SU-DHL-6 (cell line): ENCODE results near the gene HOXB7.

Experiments
- H2AFZ ChIP-seq: fragments of 200-600 bp; sonication (generic); 2 replicates; pipeline ENCODE4 v1.6.1; 2014; ENCODE audit warnings: low read depth, mild to moderate bottlenecking, moderate library complexity, mixed read lengths, antibody characterized with exemption, low read length; ENCODE audit not compliant: severe bottlenecking
- H3F3A ChIP-seq: fragments of 200-600 bp; shearing (Covaris generic); 2 replicates; pipeline ENCODE4 v1.6.0; 2016; ENCODE audit warnings: antibody characterized with exemption, mild to moderate bottlenecking; ENCODE audit not compliant: insufficient read depth
- H3K27ac ChIP-seq: fragments of 200-600 bp; sonication (generic); 2 replicates; pipeline ENCODE4 v1.5.1; 2016; ENCODE audit warnings: low read depth, mild to moderate bottlenecking, low read length, moderate library complexity, mixed read lengths
- H3K27me3 ChIP-seq: fragments of 200-600 bp; sonication (generic), shearing (Covaris generic); 2 replicates; pipeline ENCODE4 v1.6.0; 2014; ENCODE audit warnings: mild to moderate bottlenecking, low read length
- H3K36me3 ChIP-seq: fragments of 200-600 bp; sonication (generic); 2 replicates; pipeline ENCODE4 v1.6.1; 2014; ENCODE audit warnings: mild to moderate bottlenecking, low read length, mixed read lengths
- H3K4me2 ChIP-seq: fragments of 300-600, 200-600 bp; shearing (Covaris generic), sonication (generic); 2 replicates; pipeline ENCODE4 v1.6.0; 2014; ENCODE audit warnings: low read length, low read depth, mild to moderate bottlenecking; ENCODE audit not compliant: poor library complexity, severe bottlenecking
- H3K4me3 ChIP-seq: fragments of 200-600 bp; sonication (generic); 2 replicates; pipeline ENCODE4 v1.5.1; 2014; ENCODE audit warnings: antibody characterized with exemption, low read length, mild to moderate bottlenecking, mixed read lengths; ENCODE audit not compliant: insufficient read depth, poor library complexity, severe bottlenecking
- H3K79me2 ChIP-seq: fragments of 200-600 bp; sonication (generic); 2 replicates; pipeline ENCODE4 v1.6.1; 2014; ENCODE audit warnings: mild to moderate bottlenecking, low read length, moderate library complexity; ENCODE audit not compliant: insufficient read depth
- H3K9ac ChIP-seq: fragments of 200-600 bp; sonication (generic); 2 replicates; pipeline ENCODE4 v1.7.0; 2014; ENCODE audit warnings: mild to moderate bottlenecking, low read length
- H3K9me2 ChIP-seq: fragments of 200-600 bp; sonication (generic); replicated peaks from 2 replicates; pipeline ENCODE4 v1.6.1; 2014; ENCODE audit warnings: low read length; ENCODE audit not compliant: insufficient read depth
- H3K9me3 ChIP-seq: fragments of 200-600 bp; sonication (generic); 2 replicates; pipeline ENCODE4 v1.6.1; 2014; ENCODE audit warnings: low read length, mixed read lengths; ENCODE audit not compliant: insufficient read depth
- H4K20me1 ChIP-seq: fragments of 200-600 bp; sonication (generic); 2 replicates; pipeline ENCODE4 v1.6.1; 2014; ENCODE audit warnings: low read depth, mild to moderate bottlenecking, antibody characterized with exemption, low read length, moderate library complexity, mixed read lengths
- CTCF ChIP-seq: fragments of 200-600 bp; sonication (generic); IDR thresholded peaks from one replicate; pipeline ENCODE4 v1.5.1; 2017; ENCODE audit warnings: antibody characterized with exemption, mild to moderate bottlenecking, low read length, moderate library complexity; ENCODE audit not compliant: insufficient read depth, poor library complexity, severe bottlenecking
- EZH2phosphoT487 ChIP-seq: fragments of 200-600 bp; sonication (generic), shearing (Covaris generic); conservative IDR thresholded peaks from 2 replicates; pipeline ENCODE4 v1.6.1; 2018; ENCODE audit warnings: mild to moderate bottlenecking, antibody characterized with exemption, low read length, moderate library complexity, mixed read lengths

Gene HOXB7

GRCh38 chr17:48641541-48642058, 30.8 kb upstream of the HOXB7 start:
- H3K4me3 ChIP-seq: no peak overlapping the region
- H3F3A ChIP-seq: no peaks in the 10 kb centered on the region
- no peaks in the 10 kb centered on the region for H4K20me1 ChIP-seq
- no peak overlapping the region for H3K27ac ChIP-seq
- no peaks in the 10 kb centered on the region for H3K9me2 ChIP-seq
- H3K9ac ChIP-seq: no peak overlapping the region
- H3K79me2 ChIP-seq: no peaks in the 10 kb centered on the region
- H3K4me2 ChIP-seq: no peak overlapping the region
- H3K36me3 ChIP-seq: no peaks in the 10 kb centered on the region
- no peaks in the 10 kb centered on the region for H3K9me3 ChIP-seq
- H2AFZ ChIP-seq: no peak overlapping the region
- TF ChIP-seq EZH2phosphoT487: no peak
- no peak for TF ChIP-seq CTCF
- no peaks in the 10 kb centered on the region for H3K27me3 ChIP-seq

- no peaks in the 10 kb centered on the region for H4K20me1 ChIP-seq
- H3K4me2 ChIP-seq: no peak overlapping the region
- no peak overlapping the region for H3K27ac ChIP-seq
- H3K79me2 ChIP-seq: no peaks in the 10 kb centered on the region
- no peaks in the 10 kb centered on the region for H3K9me2 ChIP-seq
- H3K27me3 ChIP-seq: no peaks in the 10 kb centered on the region
- no peaks in the 10 kb centered on the region for H3K36me3 ChIP-seq
- no peaks in the 10 kb centered on the region for H3F3A ChIP-seq
- H2AFZ ChIP-seq: no peak overlapping the region
- H3K4me3 ChIP-seq: no peak overlapping the region
- no peaks in the 10 kb centered on the region for H3K9me3 ChIP-seq
- TF ChIP-seq CTCF (no peak), EZH2phosphoT487 (no peak)
- H3K9ac ChIP-seq: no peak overlapping the region
Observed at GRCh38 chr17:48640858-48641180, 30.0 kb upstream of the HOXB7 start.

GRCh38 chr17:48639982-48640857, 29.4 kb upstream of the HOXB7 start:
- Histone ChIP-seq H3K9me3 (no peaks in the 10 kb centered on the region), H3K4me3 (no peak overlapping the region), H3K79me2 (no peaks in the 10 kb centered on the region), H3K27me3 (no peaks in the 10 kb centered on the region), H3K4me2 (no peak overlapping the region), H3K9ac (no peak overlapping the region), H3K9me2 (no peaks in the 10 kb centered on the region), H3K36me3 (no peaks in the 10 kb centered on the region), H4K20me1 (no peaks in the 10 kb centered on the region), H2AFZ (no peak overlapping the region), H3K27ac (no peak overlapping the region), H3F3A (no peaks in the 10 kb centered on the region)
- TF ChIP-seq CTCF (no peak), EZH2phosphoT487 (no peak)
